Measurements from ENCODE around the gene NEUROG2. TPM values are rescaled to one million over a fixed set of nuclear protein-coding genes. Genes with fewer than 3 reads are reported as not detected.

Gene NEUROG2
- total and polyA plus RNA-seq, 9 of the 15 experiments (the other 6 are each of a cell fraction or from before 2014, with no cell fraction given), result 0.07 TPM; not detected in 7

GRCh38 chr4:112523008-112523721, 7.2 kb upstream of the NEUROG2 start (continued):
- TF ChIP-seq ZNF639 (CRISPR knock-in tag; conservative IDR thresholded peaks at IDR 0.05 in 1 of 2, IDR thresholded peaks at IDR 0.05 in 1 of 2) (no peak), RAD21 (CRISPR knock-in tag; conservative IDR thresholded peaks at IDR 0.05 in 1 of 2, IDR thresholded peaks at IDR 0.05 in 1 of 2) (peak; percentile 16 to 54; a peak in 2 of 4 replicates), SMAD4 (CRISPR knock-in tag; conservative IDR thresholded peaks at IDR 0.05) (peak; percentile 31; the same call in 1 of the 2 replicates), MCM7 (IDR thresholded peaks at IDR 0.05) (no peak), HNRNPLL (IDR thresholded peaks at IDR 0.05; ENCODE audit: low read depth, low read length, poor library complexity, severe bottlenecking) (peak; percentile 98), ZNF24 (IDR thresholded peaks at IDR 0.05) (peak; percentile 59; the same call in 1 of the 2 replicates), THAP12 (CRISPR knock-in tag; IDR thresholded peaks at IDR 0.05) (no peak)
- TF ChIP-seq, protein P1, sequence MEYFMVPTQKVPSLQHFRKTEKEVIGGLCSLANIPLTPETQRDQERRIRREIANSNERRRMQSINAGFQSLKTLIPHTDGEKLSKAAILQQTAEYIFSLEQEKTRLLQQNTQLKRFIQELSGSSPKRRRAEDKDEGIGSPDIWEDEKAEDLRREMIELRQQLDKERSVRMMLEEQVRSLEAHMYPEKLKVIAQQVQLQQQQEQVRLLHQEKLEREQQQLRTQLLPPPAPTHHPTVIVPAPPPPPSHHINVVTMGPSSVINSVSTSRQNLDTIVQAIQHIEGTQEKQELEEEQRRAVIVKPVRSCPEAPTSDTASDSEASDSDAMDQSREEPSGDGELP (CRISPR knock-in tag; IDR thresholded peaks at IDR 0.05; ENCODE audit: borderline replicate concordance), result peak; percentile 38; the same call in 1 of the 2 replicates
- TF ChIP-seq, protein P2, sequence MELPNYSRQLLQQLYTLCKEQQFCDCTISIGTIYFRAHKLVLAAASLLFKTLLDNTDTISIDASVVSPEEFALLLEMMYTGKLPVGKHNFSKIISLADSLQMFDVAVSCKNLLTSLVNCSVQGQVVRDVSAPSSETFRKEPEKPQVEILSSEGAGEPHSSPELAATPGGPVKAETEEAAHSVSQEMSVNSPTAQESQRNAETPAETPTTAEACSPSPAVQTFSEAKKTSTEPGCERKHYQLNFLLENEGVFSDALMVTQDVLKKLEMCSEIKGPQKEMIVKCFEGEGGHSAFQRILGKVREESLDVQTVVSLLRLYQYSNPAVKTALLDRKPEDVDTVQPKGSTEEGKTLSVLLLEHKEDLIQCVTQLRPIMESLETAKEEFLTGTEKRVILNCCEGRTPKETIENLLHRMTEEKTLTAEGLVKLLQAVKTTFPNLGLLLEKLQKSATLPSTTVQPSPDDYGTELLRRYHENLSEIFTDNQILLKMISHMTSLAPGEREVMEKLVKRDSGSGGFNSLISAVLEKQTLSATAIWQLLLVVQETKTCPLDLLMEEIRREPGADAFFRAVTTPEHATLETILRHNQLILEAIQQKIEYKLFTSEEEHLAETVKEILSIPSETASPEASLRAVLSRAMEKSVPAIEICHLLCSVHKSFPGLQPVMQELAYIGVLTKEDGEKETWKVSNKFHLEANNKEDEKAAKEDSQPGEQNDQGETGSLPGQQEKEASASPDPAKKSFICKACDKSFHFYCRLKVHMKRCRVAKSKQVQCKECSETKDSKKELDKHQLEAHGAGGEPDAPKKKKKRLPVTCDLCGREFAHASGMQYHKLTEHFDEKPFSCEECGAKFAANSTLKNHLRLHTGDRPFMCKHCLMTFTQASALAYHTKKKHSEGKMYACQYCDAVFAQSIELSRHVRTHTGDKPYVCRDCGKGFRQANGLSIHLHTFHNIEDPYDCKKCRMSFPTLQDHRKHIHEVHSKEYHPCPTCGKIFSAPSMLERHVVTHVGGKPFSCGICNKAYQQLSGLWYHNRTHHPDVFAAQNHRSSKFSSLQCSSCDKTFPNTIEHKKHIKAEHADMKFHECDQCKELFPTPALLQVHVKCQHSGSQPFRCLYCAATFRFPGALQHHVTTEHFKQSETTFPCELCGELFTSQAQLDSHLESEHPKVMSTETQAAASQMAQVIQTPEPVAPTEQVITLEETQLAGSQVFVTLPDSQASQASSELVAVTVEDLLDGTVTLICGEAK (IDR thresholded peaks at IDR 0.05), result peak; percentile 25; the same call in 1 of the 2 replicates
- TF ChIP-seq, protein P2 (CRISPR knock-in tag; IDR thresholded peaks at IDR 0.05), result no peak

All from K562 (cell line).